OCI-LY7 (cell line): Measurements from ENCODE around the gene SLC9A7. TPM values are rescaled to one million over a fixed set of nuclear protein-coding genes. Genes with fewer than 3 reads are reported as not detected.
A peak's percentile ranks its signal among the peaks of the same experiment; 100 is the strongest.

ENCODE experiments used
- BruUV-seq: library from RNA; stranded (reverse); fragments of 400-500 nt; replicated peaks from 2 replicates; lab custom pipeline; 2021; lab: Mats Ljungman, UMichigan
- CTCF ChIA-PET: fragments of 300-600 bp; sonication (Branson Sonifier 250); formaldehyde crosslinking; loops from one replicate; lab custom pipeline; 2022; ENCODE audit warnings: antibody characterized with exemption; ENCODE audit not compliant: unreplicated experiment; lab: Charles Lee
- POLR2A ChIA-PET: fragments of 300-600 bp; sonication (Branson Sonifier 250); formaldehyde crosslinking; loops from one replicate; lab custom pipeline; 2022; ENCODE audit warnings: antibody characterized with exemption; lab: Charles Lee
- DNase-seq: peaks from one replicate; pipeline ENCODE4 v3.0.0-alpha.2; 2015; ENCODE audit warnings: low spot score
- H2AFZ ChIP-seq: fragments of 200-600 bp; sonication (generic), shearing (Covaris generic); 2 replicates; pipeline ENCODE4 v1.6.1; 2014; ENCODE audit warnings: mild to moderate bottlenecking, antibody characterized with exemption, low read length, moderate library complexity
- H3K27ac ChIP-seq: fragments of 200-600 bp; sonication (generic); 2 replicates; pipeline ENCODE4 v1.5.1; 2014; ENCODE audit warnings: mixed run types, low read depth, mild to moderate bottlenecking, moderate library complexity, low read length, inconsistent platforms; ENCODE audit not compliant: poor library complexity, severe bottlenecking
- H3K36me3 ChIP-seq: fragments of 200-600 bp; sonication (generic); 2 replicates; pipeline ENCODE4 v1.6.1; 2014; ENCODE audit warnings: mild to moderate bottlenecking, antibody characterized with exemption, low read length, moderate library complexity, mixed read lengths; ENCODE audit not compliant: insufficient read depth
- H3K4me1 ChIP-seq: fragments of 200-600 bp; sonication (generic); 2 replicates; pipeline ENCODE4 v1.5.1; 2014; ENCODE audit warnings: mild to moderate bottlenecking, low read length; ENCODE audit not compliant: insufficient read depth, poor library complexity, severe bottlenecking
- H3K4me2 ChIP-seq: fragments of 200-600 bp; sonication (generic); 2 replicates; pipeline ENCODE4 v1.6.1; 2014; ENCODE audit warnings: mild to moderate bottlenecking, low read length
- H3K4me3 ChIP-seq: fragments of 200-600 bp; sonication (generic); 2 replicates; pipeline ENCODE4 v1.5.1; 2014; ENCODE audit warnings: mild to moderate bottlenecking, low read depth, low read length; ENCODE audit not compliant: poor library complexity, severe bottlenecking
- H3K79me2 ChIP-seq: fragments of 200-600 bp; sonication (generic); 2 replicates; pipeline ENCODE4 v1.6.1; 2016; ENCODE audit warnings: low read depth, mild to moderate bottlenecking, low read length, moderate library complexity, mixed read lengths; ENCODE audit not compliant: insufficient read depth
- H3K9me2 ChIP-seq: fragments of 200-600 bp; sonication (generic); 2 replicates; pipeline ENCODE4 v1.6.1; 2016; ENCODE audit warnings: mild to moderate bottlenecking, low read length, mixed read lengths; ENCODE audit not compliant: insufficient read depth
- H3K9me3 ChIP-seq: fragments of 200-600 bp; sonication (generic); 2 replicates; pipeline ENCODE4 v1.6.1; 2014; ENCODE audit warnings: mild to moderate bottlenecking, mixed run types, low read length, mixed read lengths
- H4K20me1 ChIP-seq: fragments of 200-600 bp; sonication (generic); 2 replicates; pipeline ENCODE4 v1.6.1; 2014; ENCODE audit warnings: mild to moderate bottlenecking, antibody characterized with exemption, low read length, moderate library complexity, mixed read lengths; ENCODE audit not compliant: insufficient read depth
- EZH2phosphoT487 ChIP-seq: fragments of 200-600 bp; sonication (generic); IDR thresholded peaks from 2 replicates; pipeline ENCODE4 v1.6.1; 2018; ENCODE audit warnings: low read depth, borderline replicate concordance, mild to moderate bottlenecking, mixed run types, antibody characterized with exemption, low read length, moderate library complexity, mixed read lengths
- intact Hi-C: fragments of 100-400 bp; cut with micrococcal nuclease; formaldehyde crosslinking; loops from one replicate; pipeline ENCODE4 v1.10.0; 2022; ENCODE audit not compliant: unreplicated experiment
- total RNA-seq, 2 experiments: library from RNA; depleted of rRNA in 1 of 2; stranded (reverse); fragments of >200 nt in 1 of 2; shearing (Covaris generic) in 1 of 2; gene quantifications; 2 replicates each; pipeline ENCODE4 v1.2.3, GENCODE V29; 2014 to 2022
- TF ChIP-seq, protein P1 (sequence below): fragments of 200-600 bp; sonication (generic); conservative IDR thresholded peaks from 2 replicates; pipeline ENCODE4 v1.5.1; 2014; ENCODE audit warnings: mild to moderate bottlenecking, antibody characterized with exemption, low read length, moderate library complexity, mixed read lengths

Gene SLC9A7
- total RNA-seq, 2 experiments from 2014 or later = 40.5 to 59.6 TPM

DNA sequence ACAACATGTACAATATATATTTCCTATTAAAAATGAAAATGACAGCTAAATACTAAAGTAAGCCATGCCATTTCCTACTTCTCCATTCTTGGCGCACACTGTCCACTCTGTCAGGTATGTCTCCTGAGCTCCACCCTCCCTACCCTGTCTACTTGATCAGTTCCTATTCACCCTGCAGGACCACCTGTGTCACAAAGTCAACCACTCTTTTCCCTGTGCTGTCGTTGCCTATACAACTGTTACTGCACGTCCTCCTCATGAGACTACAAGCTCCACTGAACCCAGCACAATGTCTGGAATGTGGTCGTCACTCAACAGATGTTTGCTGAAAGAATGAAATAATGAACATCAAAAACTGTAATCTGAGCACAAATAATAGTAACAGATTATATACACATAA lies 54.9 kb downstream of the SLC9A7 start:
- CTCF ChIA-PET = no interaction called here

DNA sequence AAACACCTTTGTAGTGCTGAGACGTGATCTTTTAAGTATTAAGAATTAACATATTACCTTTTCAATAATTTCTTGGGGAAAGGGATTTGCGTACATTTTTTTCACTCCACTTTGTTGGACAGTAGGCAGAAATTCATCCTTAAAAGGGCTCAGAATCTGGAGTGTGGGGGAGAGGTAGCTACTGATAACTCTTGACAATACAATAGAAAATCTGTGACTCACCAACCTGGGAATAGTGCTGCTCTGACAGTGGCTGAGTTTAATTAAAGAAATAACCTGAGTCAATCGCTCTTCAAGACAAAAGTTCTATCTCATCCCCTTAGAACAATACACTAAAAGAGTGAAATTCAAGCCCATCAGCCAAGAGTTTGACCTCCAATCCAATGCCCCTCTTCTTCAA lies 60.2 kb downstream of the SLC9A7 start:
- H3K9me3 ChIP-seq = no peaks in the 10 kb centered on the region
- POLR2A ChIA-PET = interaction anchor here (0.5 kb wide), 1 partner anchor 130 kb away, joined by 3 read pairs; no protein-coding TSS in a partner anchor
- peaks cover 5% of the 10 kb centered on the region for H3K36me3 ChIP-seq
- peaks cover 27% of the 10 kb centered on the region for H3K4me1 ChIP-seq
- no peak overlapping the region for H3K27ac ChIP-seq
- DNase-seq = no peak
- intact Hi-C loops = no loop called here
- CTCF ChIA-PET = no interaction called here
- H3K9me2 ChIP-seq = no peaks in the 10 kb centered on the region
- no peaks in the 10 kb centered on the region for H4K20me1 ChIP-seq
- no peak overlapping the region for H3K4me3 ChIP-seq
- TF ChIP-seq, protein P1, sequence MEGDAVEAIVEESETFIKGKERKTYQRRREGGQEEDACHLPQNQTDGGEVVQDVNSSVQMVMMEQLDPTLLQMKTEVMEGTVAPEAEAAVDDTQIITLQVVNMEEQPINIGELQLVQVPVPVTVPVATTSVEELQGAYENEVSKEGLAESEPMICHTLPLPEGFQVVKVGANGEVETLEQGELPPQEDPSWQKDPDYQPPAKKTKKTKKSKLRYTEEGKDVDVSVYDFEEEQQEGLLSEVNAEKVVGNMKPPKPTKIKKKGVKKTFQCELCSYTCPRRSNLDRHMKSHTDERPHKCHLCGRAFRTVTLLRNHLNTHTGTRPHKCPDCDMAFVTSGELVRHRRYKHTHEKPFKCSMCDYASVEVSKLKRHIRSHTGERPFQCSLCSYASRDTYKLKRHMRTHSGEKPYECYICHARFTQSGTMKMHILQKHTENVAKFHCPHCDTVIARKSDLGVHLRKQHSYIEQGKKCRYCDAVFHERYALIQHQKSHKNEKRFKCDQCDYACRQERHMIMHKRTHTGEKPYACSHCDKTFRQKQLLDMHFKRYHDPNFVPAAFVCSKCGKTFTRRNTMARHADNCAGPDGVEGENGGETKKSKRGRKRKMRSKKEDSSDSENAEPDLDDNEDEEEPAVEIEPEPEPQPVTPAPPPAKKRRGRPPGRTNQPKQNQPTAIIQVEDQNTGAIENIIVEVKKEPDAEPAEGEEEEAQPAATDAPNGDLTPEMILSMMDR = no peak
- no peak for TF ChIP-seq EZH2phosphoT487
- no peak overlapping the region for H3K4me2 ChIP-seq
- H2AFZ ChIP-seq = no peak overlapping the region
- no TSS peak for BruUV-seq
- peaks cover 40% of the 10 kb centered on the region; the same call in 1 of the 2 replicates for H3K79me2 ChIP-seq

More for the DNA sequence above, 54.9 kb downstream of the SLC9A7 start:
- Histone ChIP-seq H3K4me1 (peaks cover 30% of the 10 kb centered on the region), H3K36me3 (peaks cover 12% of the 10 kb centered on the region), H3K79me2 (peaks cover 53% of the 10 kb centered on the region; the same call in 1 of the 2 replicates), H3K4me3 (no peak overlapping the region), H2AFZ (no peak overlapping the region), H3K27ac (peak overlapping the region; percentile 25), H4K20me1 (no peaks in the 10 kb centered on the region), H3K4me2 (peak overlapping the region; percentile 43), H3K9me2 (no peaks in the 10 kb centered on the region), H3K9me3 (no peaks in the 10 kb centered on the region)
- no peak for TF ChIP-seq EZH2phosphoT487
- TF ChIP-seq, protein P1 = no peak
- intact Hi-C loops = no loop called here
- BruUV-seq = no TSS peak
- POLR2A ChIA-PET = interaction anchor here (2.3 kb wide), 1 partner anchor 51 kb away, joined by 6 read pairs; no protein-coding TSS in a partner anchor
- peak; percentile 38 for DNase-seq

- H2AFZ ChIP-seq = no peak overlapping the region
- H3K27ac ChIP-seq = no peak overlapping the region
- peaks cover 47% of the 10 kb centered on the region for H3K4me1 ChIP-seq
- no peak for DNase-seq
- no peaks in the 10 kb centered on the region for H3K9me3 ChIP-seq
- ChIA-PET POLR2A (no interaction called here), CTCF (no interaction called here)
- BruUV-seq = no TSS peak
- H4K20me1 ChIP-seq = no peaks in the 10 kb centered on the region
- TF ChIP-seq, protein P1 = no peak
- no peak for TF ChIP-seq EZH2phosphoT487
- no peaks in the 10 kb centered on the region for H3K9me2 ChIP-seq
- peaks cover 52% of the 10 kb centered on the region for H3K79me2 ChIP-seq
- H3K36me3 ChIP-seq = peaks cover 4% of the 10 kb centered on the region; the same call in 1 of the 2 replicates
- H3K4me3 ChIP-seq = no peak overlapping the region
- intact Hi-C loops = no loop called here
- peak overlapping the region; percentile 26; the same call in 1 of the 2 replicates for H3K4me2 ChIP-seq
Observed at GRCh38 chrX:46695491-46695890, 63.4 kb downstream of the SLC9A7 start.
